GM12878 (cell line): Measurements from ENCODE around the gene CALN1.

Experiments
- ATF3 ChIP-seq: IDR thresholded peaks from 2 replicates; pipeline ENCODE4 v1.6.1; 2011; ENCODE audit warnings: low read depth, mild to moderate bottlenecking, low read length, moderate library complexity, borderline replicate concordance; ENCODE audit errors: extremely low read depth
- CTCF ChIP-seq, 3 experiments: IDR thresholded peaks in 2 of 3; conservative IDR thresholded peaks in 1 of 3; 2 replicates each; pipeline ENCODE4 v1.5.1; 2011; ENCODE audit warnings: low read depth in 3 of 3, low read length in 3 of 3, mild to moderate bottlenecking in 3 of 3, control low read depth in 2 of 3, moderate library complexity in 2 of 3, inconsistent platforms in 1 of 3, mixed read lengths in 1 of 3; ENCODE audit not compliant: control insufficient read depth in 2 of 3, insufficient read depth in 1 of 3; ENCODE audit errors: extremely low read depth in 1 of 3
- EGR1 ChIP-seq, 2 experiments: IDR thresholded peaks; 1 replicate in 1 of 2; 2 replicates in 1 of 2; pipeline ENCODE4 v1.6.1; 2011 to 2012; ENCODE audit warnings: low read depth in 2 of 2, low read length in 2 of 2, borderline replicate concordance in 1 of 2, mild to moderate bottlenecking in 1 of 2, moderate library complexity in 1 of 2
- EP300 ChIP-seq, 2 experiments: fragments of 150-350 bp in 1 of 2; IDR thresholded peaks; 2 replicates each; pipeline ENCODE4 v1.6.1; 2011 to 2012; ENCODE audit warnings: low read depth in 2 of 2, low read length in 2 of 2, borderline replicate concordance in 1 of 2, improper control_type of control experiment in 1 of 2, inconsistent platforms in 1 of 2; ENCODE audit not compliant: control insufficient read depth in 1 of 2
- HDAC2 ChIP-seq: fragments of 200-600 bp; sonication (generic); IDR thresholded peaks from 2 replicates; pipeline ENCODE4 v1.6.1; 2017
- RB1 ChIP-seq: fragments of 450-650 bp; formaldehyde crosslinking; IDR thresholded peaks from 2 replicates; pipeline ENCODE4 v1.6.1; 2017; ENCODE audit warnings: mild to moderate bottlenecking, borderline replicate concordance
- ZNF274 ChIP-seq: IDR thresholded peaks from one replicate; pipeline ENCODE4 v1.8.0; 2011; ENCODE audit not compliant: insufficient read length, insufficient read depth

GRCh38 chr7:71770269-71770907, 641.8 kb downstream of the CALN1 start:
- TF ChIP-seq CTCF (IDR thresholded peaks at IDR 0.05 in 2 of 3, conservative IDR thresholded peaks at IDR 0.05 in 1 of 3; ENCODE audit: control insufficient read depth in 2 of 3, extremely low read depth in 1 of 3, insufficient read depth in 1 of 3, low read depth in 3 of 3, low read length in 3 of 3): no peak
- TF ChIP-seq ZNF274: no peak
- TF ChIP-seq RB1: no peak
- TF ChIP-seq ATF3: no peak
- no peak for TF ChIP-seq HDAC2
- no peak for TF ChIP-seq EP300 (IDR thresholded peaks at IDR 0.05; ENCODE audit: borderline replicate concordance in 1 of 2, control insufficient read depth in 1 of 2, low read depth in 2 of 2, low read length in 2 of 2)
- no peak for TF ChIP-seq EGR1 (IDR thresholded peaks at IDR 0.05; ENCODE audit: borderline replicate concordance in 1 of 2, low read depth in 2 of 2, low read length in 2 of 2)
